Lower leg skin (tissue), 3 donors: ENCODE results near the gene PCGF3.

Experiments
- POLR2A ChIP-seq, 2 donors: fragments of 450-650 bp; IDR thresholded peaks; one replicate each; pipeline ENCODE4 v1.6.1; 2016 to 2017; ENCODE audit warnings: antibody characterized with exemption in 2 of 2, mild to moderate bottlenecking in 1 of 2, moderate library complexity in 1 of 2
- TF ChIP-seq, protein P1 (sequence below), 3 donors: fragments of 450-650 bp; IDR thresholded peaks; one replicate each; pipeline ENCODE4 v1.5.1; 2016; ENCODE audit warnings: antibody characterized with exemption in 3 of 3, mild to moderate bottlenecking in 3 of 3, moderate library complexity in 2 of 3

DNA sequence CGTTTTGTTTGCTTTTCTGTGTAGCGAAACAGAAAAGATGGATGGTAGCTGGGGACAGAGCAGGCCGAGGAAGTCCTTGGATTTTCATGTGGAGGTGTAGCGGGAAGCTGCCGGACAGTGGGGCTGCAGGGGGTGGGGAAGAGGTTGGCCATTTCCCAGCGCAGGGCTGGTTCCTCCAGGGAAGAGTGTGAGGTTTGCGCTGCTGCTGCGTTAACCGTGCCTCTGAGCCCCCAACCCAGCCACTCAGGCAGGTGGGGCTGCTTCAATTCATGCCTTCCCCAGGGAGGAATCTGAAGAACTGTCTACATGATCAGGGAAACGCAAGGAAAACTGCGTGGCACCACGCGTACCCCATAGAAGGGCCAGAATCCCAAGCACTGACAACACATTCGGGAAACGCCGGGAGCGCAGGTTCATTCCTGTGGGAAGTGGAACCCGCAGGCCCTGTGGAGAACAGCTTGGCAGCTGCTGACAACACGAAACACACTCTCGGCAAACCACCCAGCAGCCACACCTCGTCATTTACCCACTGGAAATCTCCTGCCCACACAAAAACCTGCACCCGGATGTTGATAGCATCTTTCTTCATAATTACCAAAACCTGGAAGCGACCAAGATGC, 57.7 kb downstream of the PCGF3 start:
- TF ChIP-seq, protein P1, sequence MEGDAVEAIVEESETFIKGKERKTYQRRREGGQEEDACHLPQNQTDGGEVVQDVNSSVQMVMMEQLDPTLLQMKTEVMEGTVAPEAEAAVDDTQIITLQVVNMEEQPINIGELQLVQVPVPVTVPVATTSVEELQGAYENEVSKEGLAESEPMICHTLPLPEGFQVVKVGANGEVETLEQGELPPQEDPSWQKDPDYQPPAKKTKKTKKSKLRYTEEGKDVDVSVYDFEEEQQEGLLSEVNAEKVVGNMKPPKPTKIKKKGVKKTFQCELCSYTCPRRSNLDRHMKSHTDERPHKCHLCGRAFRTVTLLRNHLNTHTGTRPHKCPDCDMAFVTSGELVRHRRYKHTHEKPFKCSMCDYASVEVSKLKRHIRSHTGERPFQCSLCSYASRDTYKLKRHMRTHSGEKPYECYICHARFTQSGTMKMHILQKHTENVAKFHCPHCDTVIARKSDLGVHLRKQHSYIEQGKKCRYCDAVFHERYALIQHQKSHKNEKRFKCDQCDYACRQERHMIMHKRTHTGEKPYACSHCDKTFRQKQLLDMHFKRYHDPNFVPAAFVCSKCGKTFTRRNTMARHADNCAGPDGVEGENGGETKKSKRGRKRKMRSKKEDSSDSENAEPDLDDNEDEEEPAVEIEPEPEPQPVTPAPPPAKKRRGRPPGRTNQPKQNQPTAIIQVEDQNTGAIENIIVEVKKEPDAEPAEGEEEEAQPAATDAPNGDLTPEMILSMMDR (IDR thresholded peaks at IDR 0.05) = no peak
- TF ChIP-seq POLR2A (IDR thresholded peaks at IDR 0.05) = no peak
